Stimulated activated CD4-positive, alpha-beta T cell treated with anti-CD3 and anti-CD28 coated beads, Interleukin-1b, Interleukin-23, amount 100 ng/mL, for 24 hours (primary cell): ENCODE data around the gene CHIC1.
"Not testable (repeated sequence)": the region's sequence is repeated elsewhere in the genome, so short reads cannot be mapped to it uniquely, and the experiment has no call there.

Source experiments
- DNase-seq, 4 experiments: peaks; one replicate each; pipeline ENCODE4 v3.0.0-alpha.2; 2020; ENCODE audit warnings: low read depth in 4 of 4, low spot score in 1 of 4

The CHIC1 gene

GRCh38 chrX:73562984-73563737 lies at the start of gene CHIC1:
CHIC1 (plus strand) TSS chrX:73563197; CDS start chrX:73563285, 88 bp downstream.
- peak; percentile 31 to 49 (median 46) for DNase-seq

- not testable (repeated sequence) for DNase-seq
These were observed 40.2 kb upstream of the CHIC1 start for GRCh38 chrX:73522823-73523222.

- no peak for DNase-seq
These were observed 38.1 kb upstream of the CHIC1 start for GRCh38 chrX:73524906-73525305.

GRCh38 chrX:73525928-73526690 lies 36.9 kb upstream of the CHIC1 start:
- DNase-seq = no peak

GRCh38 chrX:73531655-73532054 lies 31.3 kb upstream of the CHIC1 start:
- DNase-seq = not testable (repeated sequence)

- no peak for DNase-seq
These were observed 6.8 kb upstream of the CHIC1 start for GRCh38 chrX:73556159-73556558.

GRCh38 chrX:73561801-73562200 lies 1.2 kb upstream of the CHIC1 start:
- DNase-seq = no peak

- DNase-seq = no peak
These were observed 539 bp upstream of the CHIC1 start for GRCh38 chrX:73562458-73562857.

- no peak for DNase-seq
These were observed 706 bp downstream of the CHIC1 start for GRCh38 chrX:73563738-73564068.

GRCh38 chrX:73577361-73577760 lies 14.4 kb downstream of the CHIC1 start:
- DNase-seq = no peak

GRCh38 chrX:73581002-73581628 lies 18.1 kb downstream of the CHIC1 start:
- DNase-seq = no peak

- not testable (repeated sequence) for DNase-seq
These were observed 34.8 kb downstream of the CHIC1 start for GRCh38 chrX:73597758-73598157.

GRCh38 chrX:73615022-73615421 lies 52.0 kb downstream of the CHIC1 start:
- DNase-seq = no peak

- DNase-seq = not testable (repeated sequence)
These were observed 78.7 kb downstream of the CHIC1 start for GRCh38 chrX:73641669-73642068.

GRCh38 chrX:73647212-73647611 lies 84.2 kb downstream of the CHIC1 start:
- no peak for DNase-seq

GRCh38 chrX:73647632-73648322 lies 84.8 kb downstream of the CHIC1 start:
- no peak for DNase-seq

- DNase-seq = not testable (repeated sequence)
These were observed 98.3 kb downstream of the CHIC1 start for GRCh38 chrX:73661322-73661721.

GRCh38 chrX:73668779-73669178 lies 105.8 kb downstream of the CHIC1 start:
- DNase-seq = no peak

GRCh38 chrX:73681408-73681807 lies 118.4 kb downstream of the CHIC1 start:
- DNase-seq = no peak

GRCh38 chrX:73683236-73683859 lies 120.4 kb downstream of the CHIC1 start:
- no peak for DNase-seq

GRCh38 chrX:73707014-73707413 lies 144.0 kb downstream of the CHIC1 start:
- DNase-seq = not testable (repeated sequence)
